Endothelial cell of umbilical vein (primary cell): ENCODE data around the gene ZNF407. TPM values are rescaled to one million over a fixed set of nuclear protein-coding genes. Genes with fewer than 3 reads are reported as not detected.

Source experiments
- BruUV-seq: library from RNA; stranded (reverse); fragments of 400-500 nt; replicated peaks from 2 replicates; lab custom pipeline; 2021; lab: Mats Ljungman, UMichigan
- CTCF ChIA-PET: fragments of 300-600, 350-600 bp; sonication (Branson Sonifier 250); formaldehyde crosslinking; loops from one replicate; lab custom pipeline; 2021; ENCODE audit warnings: antibody characterized with exemption, inconsistent platforms; lab: Charles Lee
- POLR2A ChIA-PET: fragments of 300-600, 350-600 bp; sonication (Branson Sonifier 250); formaldehyde crosslinking; loops from one replicate; lab custom pipeline; 2021; ENCODE audit warnings: antibody characterized with exemption, inconsistent platforms; lab: Charles Lee
- DNase-seq: peaks from one replicate; pipeline ENCODE4 v3.0.0-alpha.2; 2011; ENCODE audit warnings: low read depth, low spot score
- FAIRE-seq: peaks from 2 replicates; lab custom pipeline; 2011; peaks lifted over from hg19 to GRCh38; lab: Jason Lieb, UNC
- H2AFZ ChIP-seq: 2 replicates; pipeline ENCODE4 v1.6.0; 2012; ENCODE audit warnings: low read depth, low read length, control low read depth, inconsistent platforms
- H3K27ac ChIP-seq: 2 replicates; pipeline ENCODE4 v1.5.1; 2011; ENCODE audit warnings: low read depth, mild to moderate bottlenecking, control low read depth, low read length, moderate library complexity; ENCODE audit not compliant: insufficient read depth
- H3K27me3 ChIP-seq, 2 experiments: 2 replicates each; pipeline versions ENCODE4 v1.6.0 to v1.6.1; 2011; ENCODE audit warnings: low read length in 2 of 2, mixed read lengths in 1 of 2; ENCODE audit not compliant: control insufficient read depth in 2 of 2, insufficient read depth in 2 of 2
- H3K36me3 ChIP-seq, 2 experiments: 2 replicates in 1 of 2; 3 replicates in 1 of 2; pipeline ENCODE4 v1.5.1; 2011; ENCODE audit warnings: low read length in 2 of 2, mild to moderate bottlenecking in 1 of 2, moderate library complexity in 1 of 2; ENCODE audit not compliant: control insufficient read depth in 2 of 2, insufficient read depth in 2 of 2; ENCODE audit errors: extremely low read depth in 1 of 2
- H3K4me1 ChIP-seq: 3 replicates; pipeline ENCODE4 v1.5.1; 2011; ENCODE audit warnings: mild to moderate bottlenecking, low read length; ENCODE audit not compliant: control insufficient read depth, insufficient read depth; ENCODE audit errors: extremely low read depth
- H3K4me2 ChIP-seq: 2 replicates; pipeline ENCODE4 v1.6.1; 2011; ENCODE audit warnings: low read length, control low read depth, mixed read lengths; ENCODE audit not compliant: insufficient read depth
- H3K4me3 ChIP-seq, 3 experiments: fragments of 200-600 bp in 1 of 3; sonication (generic), shearing (Covaris generic) in 1 of 3; replicated peaks in 1 of 3; 2 replicates each; pipeline ENCODE4 v1.5.1; 2011 to 2016; ENCODE audit warnings: control low read depth in 3 of 3, low read length in 3 of 3, mild to moderate bottlenecking in 2 of 3, inconsistent platforms in 1 of 3, low read depth in 1 of 3, moderate library complexity in 1 of 3; ENCODE audit not compliant: insufficient read depth in 1 of 3
- H3K79me2 ChIP-seq: 2 replicates; pipeline ENCODE4 v1.6.0; 2012; ENCODE audit warnings: low read length, inconsistent platforms; ENCODE audit not compliant: control insufficient read depth, insufficient read depth
- H3K9ac ChIP-seq: replicated peaks from 2 replicates; pipeline ENCODE3; 2011; ENCODE audit warnings: low read length, control low read depth; ENCODE audit not compliant: insufficient read depth; ENCODE audit errors: extremely low read depth
- H3K9me1 ChIP-seq: replicated peaks from 3 replicates; pipeline ENCODE4 v1.6.0; 2011; ENCODE audit warnings: mild to moderate bottlenecking, low read length; ENCODE audit not compliant: control insufficient read depth, insufficient read depth; ENCODE audit errors: extremely low read depth
- H3K9me3 ChIP-seq: replicated peaks from 2 replicates; pipeline ENCODE4 v1.5.1; 2012; ENCODE audit warnings: low read length, inconsistent platforms; ENCODE audit not compliant: control insufficient read depth, insufficient read depth
- H4K20me1 ChIP-seq: replicated peaks from 2 replicates; pipeline ENCODE3; 2011; ENCODE audit warnings: mild to moderate bottlenecking, low read length; ENCODE audit not compliant: control insufficient read depth, insufficient read depth; ENCODE audit errors: extremely low read depth
- EZH2 ChIP-seq: IDR thresholded peaks from 2 replicates; pipeline ENCODE4 v1.6.1; 2012; ENCODE audit warnings: borderline replicate concordance, low read depth, mild to moderate bottlenecking, moderate library complexity, low read length, inconsistent platforms; ENCODE audit not compliant: severe bottlenecking
- FOS ChIP-seq: IDR thresholded peaks from 2 replicates; pipeline ENCODE4 v1.6.1; 2011; ENCODE audit warnings: mild to moderate bottlenecking, low read length, moderate library complexity, borderline replicate concordance; ENCODE audit not compliant: insufficient read depth
- GATA2 ChIP-seq: IDR thresholded peaks from 2 replicates; pipeline ENCODE4 v1.7.0; 2011; ENCODE audit warnings: low read depth, mild to moderate bottlenecking, moderate library complexity, mixed read lengths, low read length; ENCODE audit not compliant: insufficient read length, insufficient read depth
- JUN ChIP-seq: IDR thresholded peaks from 2 replicates; pipeline ENCODE4 v1.6.1; 2011; ENCODE audit warnings: borderline replicate concordance, low read depth; ENCODE audit not compliant: insufficient read length, insufficient read depth
- MAX ChIP-seq: IDR thresholded peaks from 2 replicates; pipeline ENCODE4 v1.6.1; 2011; ENCODE audit not compliant: insufficient read depth, insufficient read length
- MYC ChIP-seq: IDR thresholded peaks from one replicate; pipeline ENCODE4 v1.6.1; 2011; ENCODE audit warnings: mild to moderate bottlenecking, low read depth, low read length
- POLR2A ChIP-seq: IDR thresholded peaks from 2 replicates; pipeline ENCODE4 v1.6.1; 2012; ENCODE audit warnings: low read depth, mild to moderate bottlenecking, control low read depth, low read length
- POLR2AphosphoS5 ChIP-seq: IDR thresholded peaks from 2 replicates; pipeline ENCODE4 v1.6.1; 2012; ENCODE audit warnings: low read depth, mild to moderate bottlenecking, control low read depth, low read length, moderate library complexity; ENCODE audit not compliant: insufficient read depth
- dilution Hi-C: fragments of 300-500 bp; cut with MboI; formaldehyde crosslinking; loops from one replicate; pipeline ENCODE4 v1.15.0; 2019; ENCODE audit warnings: low sequenced_read_pairs; ENCODE audit not compliant: extremely low pct_ligation_motif_present
- intact Hi-C: fragments of 100-400 bp; cut with micrococcal nuclease; formaldehyde crosslinking; loops from one replicate; pipeline ENCODE4 v1.10.0; 2022
- polyA plus RNA-seq, 4 experiments: library from polyadenylated mRNA; depleted of rRNA in 3 of 4; stranded (reverse) in 3 of 4; unstranded in 1 of 4; fragments of >200 nt; gene quantifications; 2 replicates each; pipeline versions ENCODE4 v1.2.1 to v1.2.3, GENCODE V29; 2011 to 2012; ENCODE audit warnings: missing spikeins in 1 of 4
- total RNA-seq: library from RNA; stranded (reverse); gene quantifications from 2 replicates; pipeline ENCODE4 v1.2.3, GENCODE V29; 2021
- TF ChIP-seq, protein P1 (sequence below), 2 donors: IDR thresholded peaks; 1 replicate in 1 of 2; 2 replicates in 1 of 2; pipeline ENCODE4 v1.5.1; 2011; ENCODE audit warnings: low read length in 2 of 2, mild to moderate bottlenecking in 2 of 2, moderate library complexity in 2 of 2, control low read depth in 1 of 2, inconsistent platforms in 1 of 2, low read depth in 1 of 2; ENCODE audit not compliant: insufficient read depth in 1 of 2; ENCODE audit errors: extremely low read depth in 1 of 2

The ZNF407 gene
- total and polyA plus RNA-seq, 2 donors (not counting 3 experiments of a cell fraction or from before 2014, with no cell fraction given): 3.8 to 20.1 TPM

DNA sequence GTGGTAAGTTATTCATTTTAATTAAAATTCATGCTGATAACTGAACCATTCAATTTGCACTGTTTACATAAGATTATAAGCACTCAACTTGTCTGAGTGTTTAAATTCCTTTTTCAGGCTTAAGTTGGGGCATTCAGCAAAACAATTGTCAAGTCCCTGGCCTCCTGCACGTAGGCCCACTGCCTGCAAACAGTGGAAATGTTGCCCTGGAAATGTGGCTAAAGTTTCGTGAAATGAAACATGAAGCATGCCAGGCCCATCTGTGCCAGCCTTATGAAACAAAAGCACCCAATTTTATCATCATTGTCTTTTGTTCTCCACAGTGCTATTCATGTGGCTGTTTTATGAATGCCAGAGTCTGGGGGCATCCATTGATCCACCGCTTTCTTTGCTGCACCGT is 447.6 kb downstream of the ZNF407 start:
- H3K9me3 ChIP-seq: no peaks in the 10 kb centered on the region
- H3K79me2 ChIP-seq: no peaks in the 10 kb centered on the region
- H3K4me1 ChIP-seq: peaks cover 6% of the 10 kb centered on the region
- no peak overlapping the region for H3K27ac ChIP-seq
- H3K4me3 ChIP-seq: no peak overlapping the region
- no peaks in the 10 kb centered on the region for H4K20me1 ChIP-seq
- no peak for FAIRE-seq
- TF ChIP-seq, protein P1, sequence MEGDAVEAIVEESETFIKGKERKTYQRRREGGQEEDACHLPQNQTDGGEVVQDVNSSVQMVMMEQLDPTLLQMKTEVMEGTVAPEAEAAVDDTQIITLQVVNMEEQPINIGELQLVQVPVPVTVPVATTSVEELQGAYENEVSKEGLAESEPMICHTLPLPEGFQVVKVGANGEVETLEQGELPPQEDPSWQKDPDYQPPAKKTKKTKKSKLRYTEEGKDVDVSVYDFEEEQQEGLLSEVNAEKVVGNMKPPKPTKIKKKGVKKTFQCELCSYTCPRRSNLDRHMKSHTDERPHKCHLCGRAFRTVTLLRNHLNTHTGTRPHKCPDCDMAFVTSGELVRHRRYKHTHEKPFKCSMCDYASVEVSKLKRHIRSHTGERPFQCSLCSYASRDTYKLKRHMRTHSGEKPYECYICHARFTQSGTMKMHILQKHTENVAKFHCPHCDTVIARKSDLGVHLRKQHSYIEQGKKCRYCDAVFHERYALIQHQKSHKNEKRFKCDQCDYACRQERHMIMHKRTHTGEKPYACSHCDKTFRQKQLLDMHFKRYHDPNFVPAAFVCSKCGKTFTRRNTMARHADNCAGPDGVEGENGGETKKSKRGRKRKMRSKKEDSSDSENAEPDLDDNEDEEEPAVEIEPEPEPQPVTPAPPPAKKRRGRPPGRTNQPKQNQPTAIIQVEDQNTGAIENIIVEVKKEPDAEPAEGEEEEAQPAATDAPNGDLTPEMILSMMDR (IDR thresholded peaks at IDR 0.05; ENCODE audit: extremely low read depth in 1 of 2, insufficient read depth in 1 of 2, low read depth in 1 of 2, low read length in 2 of 2): no peak
- no peak for TF ChIP-seq POLR2A
- no peak for TF ChIP-seq MAX
- no peak for TF ChIP-seq EZH2
- no peak for TF ChIP-seq MYC
- no peak for TF ChIP-seq POLR2AphosphoS5
- TF ChIP-seq GATA2: no peak
- no peak for TF ChIP-seq FOS
- no peak for TF ChIP-seq JUN
- dilution Hi-C loops: no loop called here
- ChIA-PET POLR2A (no interaction called here), CTCF (no interaction called here)
- H3K9ac ChIP-seq: no peak overlapping the region
- DNase-seq: no peak
- no peak overlapping the region for H3K4me2 ChIP-seq
- H2AFZ ChIP-seq: no peak overlapping the region
- no peaks in the 10 kb centered on the region for H3K36me3 ChIP-seq
- intact Hi-C loops: loop anchor here (10.0 kb wide), 1 partner anchor 430 kb away; no protein-coding TSS in a partner anchor
- no peaks in the 10 kb centered on the region for H3K9me1 ChIP-seq
- no peaks in the 10 kb centered on the region for H3K27me3 ChIP-seq
- no TSS peak for BruUV-seq
